HepG2 (cell line): ENCODE measurements around the gene PNPLA2. TPM values are rescaled to one million over a fixed set of nuclear protein-coding genes. Genes with fewer than 3 reads are reported as not detected.

Source experiments
- ARNT2 ChIP-seq: sonication (generic); formaldehyde crosslinking; IDR thresholded peaks from 2 replicates; pipeline ENCODE4 v1.8.0; 2022; ENCODE audit warnings: mild to moderate bottlenecking, low read depth, missing genetic modification reagents, moderate library complexity
- RAD21 ChIP-seq: fragments of 450-650 bp; formaldehyde crosslinking; IDR thresholded peaks from 2 replicates; pipeline ENCODE4 v1.5.0; 2020; ENCODE audit warnings: mild to moderate bottlenecking
- RARG ChIP-seq: sonication (generic); formaldehyde crosslinking; IDR thresholded peaks from 2 replicates; pipeline ENCODE4 v1.4.0; 2020; ENCODE audit warnings: low read depth, mild to moderate bottlenecking, missing genetic modification reagents
- SMAD1 ChIP-seq: sonication (generic); formaldehyde crosslinking; IDR thresholded peaks from 2 replicates; pipeline ENCODE4 v1.4.0; 2020; ENCODE audit warnings: missing genetic modification reagents, low read depth, mild to moderate bottlenecking, borderline replicate concordance
- ZBTB7A ChIP-seq: sonication (generic); formaldehyde crosslinking; IDR thresholded peaks from 2 replicates; pipeline ENCODE4 v1.8.0; 2022; ENCODE audit warnings: mild to moderate bottlenecking, missing genetic modification reagents
- ZNF713 ChIP-seq: sonication (generic); formaldehyde crosslinking; IDR thresholded peaks from 2 replicates; pipeline ENCODE4 v1.4.0; 2020; ENCODE audit warnings: mild to moderate bottlenecking, missing genetic modification reagents
- ZNF766 ChIP-seq: sonication (generic); formaldehyde crosslinking; IDR thresholded peaks from 2 replicates; pipeline ENCODE4 v1.5.0; 2020; ENCODE audit warnings: missing genetic modification reagents, borderline replicate concordance
- ZNF780A ChIP-seq: sonication (generic); formaldehyde crosslinking; IDR thresholded peaks from 2 replicates; pipeline ENCODE4 v1.8.0; 2022; ENCODE audit warnings: mild to moderate bottlenecking, missing genetic modification reagents, moderate library complexity
- ZSCAN21 ChIP-seq: sonication (generic); formaldehyde crosslinking; IDR thresholded peaks from 2 replicates; pipeline ENCODE4 v1.8.0; 2022; ENCODE audit warnings: mild to moderate bottlenecking, missing genetic modification reagents, moderate library complexity, borderline replicate concordance
- polyA plus RNA-seq, 8 experiments: library from polyadenylated mRNA; depleted of rRNA in 3 of 8; stranded (reverse) in 7 of 8; unstranded in 1 of 8; fragments of >200 nt; fragmentation: Illumina TruSeq in 4 of 8; extraction: Trizol in 4 of 8; gene quantifications; 2 replicates each; pipeline versions ENCODE4 v1.2.1 to v1.2.3, GENCODE V29; 2011 to 2016; ENCODE audit warnings: low read depth in 4 of 8, missing spikeins in 1 of 8, mixed read lengths in 1 of 8; ENCODE audit not compliant: insufficient read depth in 1 of 8
- total RNA-seq, 5 experiments: library from RNA; depleted of rRNA; stranded (reverse); fragments of >200 nt; fragmentation: Illumina TruSeq; extraction: Trizol; gene quantifications; 2 replicates each; pipeline ENCODE4 v1.2.3, GENCODE V29; 2016; ENCODE audit warnings: low read depth in 1 of 5
- TF ChIP-seq, protein P1 (sequence below): sonication (generic); formaldehyde crosslinking; IDR thresholded peaks from 2 replicates; pipeline ENCODE4 v1.5.0; 2020; ENCODE audit warnings: mild to moderate bottlenecking, missing genetic modification reagents
- TF ChIP-seq, protein P2 (sequence below), 2 experiments: sonication (generic) in 1 of 2; formaldehyde crosslinking in 1 of 2; IDR thresholded peaks; 2 replicates each; pipeline versions ENCODE4 v1.4.0 to v1.6.1; 2018 to 2020; ENCODE audit warnings: missing genetic modification reagents in 2 of 2, borderline replicate concordance in 1 of 2, low read depth in 1 of 2, mild to moderate bottlenecking in 1 of 2, missing biosample characterization in 1 of 2
- TF ChIP-seq, protein P3 (sequence below): sonication (generic); formaldehyde crosslinking; IDR thresholded peaks from 2 replicates; pipeline ENCODE4 v1.5.0; 2020; ENCODE audit warnings: mild to moderate bottlenecking, missing genetic modification reagents, moderate library complexity
- TF ChIP-seq, protein P4 (sequence below): sonication (generic); formaldehyde crosslinking; IDR thresholded peaks from 2 replicates; pipeline ENCODE4 v1.8.0; 2022; ENCODE audit warnings: low read depth, missing genetic modification reagents
- TF ChIP-seq, protein P5 (sequence below): sonication (generic); formaldehyde crosslinking; IDR thresholded peaks from 2 replicates; pipeline ENCODE4 v1.4.0; 2020; ENCODE audit warnings: missing genetic modification reagents
- TF ChIP-seq, protein P6 (sequence below): sonication (generic); formaldehyde crosslinking; conservative IDR thresholded peaks from 2 replicates; pipeline ENCODE4 v1.5.0; 2020; ENCODE audit warnings: missing genetic modification reagents

The PNPLA2 gene
- total and polyA plus RNA-seq, 2 of the 13 experiments (the other 11 are each of a cell fraction or from before 2014, with no cell fraction given) = 10.5 to 43.2 TPM

DNA sequence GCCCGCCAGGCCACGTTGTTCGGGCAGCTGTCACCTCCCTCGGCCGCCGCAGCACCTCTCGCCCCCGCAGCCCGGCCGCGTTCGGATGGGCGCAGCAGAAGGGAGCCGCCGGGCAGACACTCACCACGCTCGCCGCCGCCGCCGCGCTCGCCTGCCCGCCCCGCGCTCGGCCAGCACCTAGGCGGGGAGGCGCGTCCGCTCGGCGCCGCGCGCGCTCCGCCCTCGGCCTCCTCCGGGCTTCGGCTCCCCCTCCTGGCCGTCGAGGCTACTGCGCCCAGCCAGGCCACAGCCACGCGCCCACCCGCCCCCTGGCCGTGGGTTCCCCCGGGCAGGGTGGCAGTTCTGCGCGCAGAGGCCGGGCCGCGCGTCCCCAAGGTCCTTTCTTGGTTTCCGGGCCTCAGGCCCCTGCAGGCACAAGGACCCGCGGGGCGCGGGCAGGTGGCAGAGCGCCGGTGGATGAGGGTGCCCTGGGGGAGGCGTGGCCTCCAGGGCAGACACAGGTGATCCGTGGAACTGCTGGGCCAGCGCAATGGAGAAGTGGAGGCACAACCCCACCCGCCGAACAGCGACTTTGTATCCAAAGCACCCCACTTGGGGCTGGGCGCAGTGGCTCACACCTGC lies 20.5 kb upstream of the PNPLA2 start, which contains the start of gene SLC25A22 (continued):
- TF ChIP-seq, protein P1, sequence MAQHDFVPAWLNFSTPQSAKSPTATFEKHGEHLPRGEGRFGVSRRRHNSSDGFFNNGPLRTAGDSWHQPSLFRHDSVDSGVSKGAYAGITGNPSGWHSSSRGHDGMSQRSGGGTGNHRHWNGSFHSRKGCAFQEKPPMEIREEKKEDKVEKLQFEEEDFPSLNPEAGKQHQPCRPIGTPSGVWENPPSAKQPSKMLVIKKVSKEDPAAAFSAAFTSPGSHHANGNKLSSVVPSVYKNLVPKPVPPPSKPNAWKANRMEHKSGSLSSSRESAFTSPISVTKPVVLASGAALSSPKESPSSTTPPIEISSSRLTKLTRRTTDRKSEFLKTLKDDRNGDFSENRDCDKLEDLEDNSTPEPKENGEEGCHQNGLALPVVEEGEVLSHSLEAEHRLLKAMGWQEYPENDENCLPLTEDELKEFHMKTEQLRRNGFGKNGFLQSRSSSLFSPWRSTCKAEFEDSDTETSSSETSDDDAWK (CRISPR knock-in tag) = no peak
- TF ChIP-seq, protein P2, sequence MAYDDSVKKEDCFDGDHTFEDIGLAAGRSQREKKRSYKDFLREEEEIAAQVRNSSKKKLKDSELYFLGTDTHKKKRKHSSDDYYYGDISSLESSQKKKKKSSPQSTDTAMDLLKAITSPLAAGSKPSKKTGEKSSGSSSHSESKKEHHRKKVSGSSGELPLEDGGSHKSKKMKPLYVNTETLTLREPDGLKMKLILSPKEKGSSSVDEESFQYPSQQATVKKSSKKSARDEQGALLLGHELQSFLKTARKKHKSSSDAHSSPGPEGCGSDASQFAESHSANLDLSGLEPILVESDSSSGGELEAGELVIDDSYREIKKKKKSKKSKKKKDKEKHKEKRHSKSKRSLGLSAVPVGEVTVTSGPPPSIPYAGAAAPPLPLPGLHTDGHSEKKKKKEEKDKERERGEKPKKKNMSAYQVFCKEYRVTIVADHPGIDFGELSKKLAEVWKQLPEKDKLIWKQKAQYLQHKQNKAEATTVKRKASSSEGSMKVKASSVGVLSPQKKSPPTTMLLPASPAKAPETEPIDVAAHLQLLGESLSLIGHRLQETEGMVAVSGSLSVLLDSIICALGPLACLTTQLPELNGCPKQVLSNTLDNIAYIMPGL (CRISPR knock-in tag; IDR thresholded peaks at IDR 0.05; ENCODE audit: borderline replicate concordance in 1 of 2, low read depth in 1 of 2) = peak in 1 of 2 experiments; percentile 16; a peak in 2 of 4 replicates
- TF ChIP-seq RAD21 (CRISPR knock-in tag) (peak; percentile 87), ZSCAN21 (CRISPR knock-in tag) (peak; percentile 41; the same call in 1 of the 2 replicates), ARNT2 (peak; percentile 84; the same call in 1 of the 2 replicates), ZBTB7A (peak; percentile 81; the same call in 1 of the 2 replicates), ZNF766 (no peak), ZNF780A (CRISPR knock-in tag) (no peak), ZNF713 (CRISPR knock-in tag) (no peak), RARG (CRISPR knock-in tag) (no peak), SMAD1 (CRISPR knock-in tag) (no peak)
- TF ChIP-seq, protein P3, sequence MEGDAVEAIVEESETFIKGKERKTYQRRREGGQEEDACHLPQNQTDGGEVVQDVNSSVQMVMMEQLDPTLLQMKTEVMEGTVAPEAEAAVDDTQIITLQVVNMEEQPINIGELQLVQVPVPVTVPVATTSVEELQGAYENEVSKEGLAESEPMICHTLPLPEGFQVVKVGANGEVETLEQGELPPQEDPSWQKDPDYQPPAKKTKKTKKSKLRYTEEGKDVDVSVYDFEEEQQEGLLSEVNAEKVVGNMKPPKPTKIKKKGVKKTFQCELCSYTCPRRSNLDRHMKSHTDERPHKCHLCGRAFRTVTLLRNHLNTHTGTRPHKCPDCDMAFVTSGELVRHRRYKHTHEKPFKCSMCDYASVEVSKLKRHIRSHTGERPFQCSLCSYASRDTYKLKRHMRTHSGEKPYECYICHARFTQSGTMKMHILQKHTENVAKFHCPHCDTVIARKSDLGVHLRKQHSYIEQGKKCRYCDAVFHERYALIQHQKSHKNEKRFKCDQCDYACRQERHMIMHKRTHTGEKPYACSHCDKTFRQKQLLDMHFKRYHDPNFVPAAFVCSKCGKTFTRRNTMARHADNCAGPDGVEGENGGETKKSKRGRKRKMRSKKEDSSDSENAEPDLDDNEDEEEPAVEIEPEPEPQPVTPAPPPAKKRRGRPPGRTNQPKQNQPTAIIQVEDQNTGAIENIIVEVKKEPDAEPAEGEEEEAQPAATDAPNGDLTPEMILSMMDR (CRISPR knock-in tag) = peak; percentile 78
- TF ChIP-seq, protein P4, sequence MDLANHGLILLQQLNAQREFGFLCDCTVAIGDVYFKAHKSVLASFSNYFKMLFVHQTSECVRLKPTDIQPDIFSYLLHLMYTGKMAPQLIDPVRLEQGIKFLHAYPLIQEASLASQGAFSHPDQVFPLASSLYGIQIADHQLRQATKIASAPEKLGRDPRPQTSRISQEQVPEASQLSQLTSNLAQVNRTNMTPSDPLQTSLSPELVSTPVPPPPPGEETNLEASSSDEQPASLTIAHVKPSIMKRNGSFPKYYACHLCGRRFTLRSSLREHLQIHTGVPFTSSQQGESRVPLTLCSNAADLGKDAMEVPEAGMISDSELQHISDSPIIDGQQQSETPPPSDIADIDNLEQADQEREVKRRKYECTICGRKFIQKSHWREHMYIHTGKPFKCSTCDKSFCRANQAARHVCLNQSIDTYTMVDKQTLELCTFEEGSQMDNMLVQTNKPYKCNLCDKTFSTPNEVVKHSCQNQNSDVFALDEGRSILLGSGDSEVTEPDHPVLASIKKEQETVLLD (CRISPR knock-in tag) = 0 out of 2 replicates have a peak, but pooled peaks have one; percentile 23
- TF ChIP-seq, protein P5, sequence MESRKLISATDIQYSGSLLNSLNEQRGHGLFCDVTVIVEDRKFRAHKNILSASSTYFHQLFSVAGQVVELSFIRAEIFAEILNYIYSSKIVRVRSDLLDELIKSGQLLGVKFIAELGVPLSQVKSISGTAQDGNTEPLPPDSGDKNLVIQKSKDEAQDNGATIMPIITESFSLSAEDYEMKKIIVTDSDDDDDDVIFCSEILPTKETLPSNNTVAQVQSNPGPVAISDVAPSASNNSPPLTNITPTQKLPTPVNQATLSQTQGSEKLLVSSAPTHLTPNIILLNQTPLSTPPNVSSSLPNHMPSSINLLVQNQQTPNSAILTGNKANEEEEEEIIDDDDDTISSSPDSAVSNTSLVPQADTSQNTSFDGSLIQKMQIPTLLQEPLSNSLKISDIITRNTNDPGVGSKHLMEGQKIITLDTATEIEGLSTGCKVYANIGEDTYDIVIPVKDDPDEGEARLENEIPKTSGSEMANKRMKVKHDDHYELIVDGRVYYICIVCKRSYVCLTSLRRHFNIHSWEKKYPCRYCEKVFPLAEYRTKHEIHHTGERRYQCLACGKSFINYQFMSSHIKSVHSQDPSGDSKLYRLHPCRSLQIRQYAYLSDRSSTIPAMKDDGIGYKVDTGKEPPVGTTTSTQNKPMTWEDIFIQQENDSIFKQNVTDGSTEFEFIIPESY (CRISPR knock-in tag) = 0 out of 2 replicates have a peak, but pooled peaks have one; percentile 10
- TF ChIP-seq, protein P6, sequence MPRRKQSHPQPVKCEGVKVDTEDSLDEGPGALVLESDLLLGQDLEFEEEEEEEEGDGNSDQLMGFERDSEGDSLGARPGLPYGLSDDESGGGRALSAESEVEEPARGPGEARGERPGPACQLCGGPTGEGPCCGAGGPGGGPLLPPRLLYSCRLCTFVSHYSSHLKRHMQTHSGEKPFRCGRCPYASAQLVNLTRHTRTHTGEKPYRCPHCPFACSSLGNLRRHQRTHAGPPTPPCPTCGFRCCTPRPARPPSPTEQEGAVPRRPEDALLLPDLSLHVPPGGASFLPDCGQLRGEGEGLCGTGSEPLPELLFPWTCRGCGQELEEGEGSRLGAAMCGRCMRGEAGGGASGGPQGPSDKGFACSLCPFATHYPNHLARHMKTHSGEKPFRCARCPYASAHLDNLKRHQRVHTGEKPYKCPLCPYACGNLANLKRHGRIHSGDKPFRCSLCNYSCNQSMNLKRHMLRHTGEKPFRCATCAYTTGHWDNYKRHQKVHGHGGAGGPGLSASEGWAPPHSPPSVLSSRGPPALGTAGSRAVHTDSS (CRISPR knock-in tag) = peak; percentile 53; the same call in 1 of the 2 replicates
